BE2C (cell line): ENCODE results near the gene CREM.

Experiments used
- DNase-seq: peaks from one replicate; pipeline ENCODE4 v3.0.0-alpha.2; 2020
- H3K27me3 ChIP-seq: fragments of 250-450 bp; sonication (Bioruptor Pico); 2 replicates; pipeline ENCODE4 v1.5.1; 2020; ENCODE audit warnings: mild to moderate bottlenecking
- H3K36me3 ChIP-seq: fragments of 250-450 bp; sonication (Bioruptor Pico); 2 replicates; pipeline ENCODE4 v1.5.1; 2020; ENCODE audit warnings: mild to moderate bottlenecking
- H3K4me1 ChIP-seq: fragments of 250-450 bp; sonication (Bioruptor Pico); 2 replicates; pipeline ENCODE4 v1.5.1; 2020
- H3K4me3 ChIP-seq: 2 replicates; pipeline ENCODE4 v1.5.1; 2011; ENCODE audit warnings: low read depth, low read length
- H3K9me3 ChIP-seq: fragments of 250-450 bp; sonication (Bioruptor Pico); 2 replicates; pipeline ENCODE4 v1.5.1; 2020
- CTCF ChIP-seq: IDR thresholded peaks from 2 replicates; pipeline ENCODE4 v1.5.1; 2012; ENCODE audit warnings: mild to moderate bottlenecking, low read depth, low read length

CREM gene

GRCh38 chr10:35172574-35172973 is 45.9 kb downstream of the CREM start:
- Histone ChIP-seq H3K36me3 (no peaks in the 10 kb centered on the region), H3K4me1 (no peaks in the 10 kb centered on the region), H3K9me3 (no peaks in the 10 kb centered on the region), H3K27me3 (no peaks in the 10 kb centered on the region), H3K4me3 (no peak overlapping the region)
- no peak for TF ChIP-seq CTCF
- DNase-seq = no peak

- no peak for DNase-seq
- no peak for TF ChIP-seq CTCF
- H3K9me3 ChIP-seq = no peaks in the 10 kb centered on the region
- H3K4me1 ChIP-seq = no peaks in the 10 kb centered on the region
- no peaks in the 10 kb centered on the region for H3K36me3 ChIP-seq
- no peaks in the 10 kb centered on the region for H3K27me3 ChIP-seq
- no peak overlapping the region for H3K4me3 ChIP-seq
Measured at GRCh38 chr10:35178331-35178730, 51.7 kb downstream of the CREM start.

- no peaks in the 10 kb centered on the region for H3K4me1 ChIP-seq
- H3K36me3 ChIP-seq = no peaks in the 10 kb centered on the region
- TF ChIP-seq CTCF = no peak
- no peaks in the 10 kb centered on the region for H3K27me3 ChIP-seq
- H3K4me3 ChIP-seq = no peak overlapping the region
- H3K9me3 ChIP-seq = no peaks in the 10 kb centered on the region
- DNase-seq = no peak
Measured at GRCh38 chr10:35182631-35183510, 56.2 kb downstream of the CREM start.

- no peaks in the 10 kb centered on the region for H3K4me1 ChIP-seq
- H3K36me3 ChIP-seq = no peaks in the 10 kb centered on the region
- DNase-seq = no peak
- no peak for TF ChIP-seq CTCF
- no peaks in the 10 kb centered on the region for H3K9me3 ChIP-seq
- H3K4me3 ChIP-seq = no peak overlapping the region
- no peaks in the 10 kb centered on the region for H3K27me3 ChIP-seq
Measured at GRCh38 chr10:35184527-35185171, 58.0 kb downstream of the CREM start.

GRCh38 chr10:35185260-35186034 is 58.8 kb downstream of the CREM start:
- no peak for DNase-seq

More at GRCh38 chr10:35185260-35186034, 58.8 kb downstream of the CREM start:
- Histone ChIP-seq H3K36me3 (no peaks in the 10 kb centered on the region), H3K27me3 (no peaks in the 10 kb centered on the region), H3K4me1 (no peaks in the 10 kb centered on the region), H3K9me3 (no peaks in the 10 kb centered on the region), H3K4me3 (no peak overlapping the region)
- no peak for TF ChIP-seq CTCF
